Transverse colon (tissue), 4 donors: Measurements from ENCODE around the gene LAMA5. TPM values are rescaled to one million over a fixed set of nuclear protein-coding genes. Genes with fewer than 3 reads are reported as not detected.

ENCODE experiments used
- DNase-seq: peaks from one replicate; pipeline ENCODE4 v3.0.0-alpha.2; 2019
- H3K27ac ChIP-seq, 4 donors: fragments of 200-600 bp; sonication (generic); 2 replicates each; pipeline ENCODE4 v1.5.1; 2016 to 2018; ENCODE audit warnings: inconsistent platforms in 4 of 4
- H3K27me3 ChIP-seq: fragments of 200-600 bp; sonication (generic); 2 replicates; pipeline ENCODE4 v1.5.1; 2017; ENCODE audit warnings: inconsistent platforms
- H3K36me3 ChIP-seq, 4 donors: fragments of 200-600 bp; sonication (generic); 2 replicates each; pipeline ENCODE4 v1.5.1; 2017 to 2019; ENCODE audit warnings: inconsistent platforms in 4 of 4
- H3K4me1 ChIP-seq, 4 donors: fragments of 200-600 bp; sonication (generic); 2 replicates each; pipeline ENCODE4 v1.5.1; 2017 to 2020; ENCODE audit warnings: inconsistent platforms in 4 of 4
- H3K4me3 ChIP-seq, 4 donors: fragments of 200-600 bp; sonication (generic); 1 replicate in 1 of 4; 2 replicates in 3 of 4; pipeline versions ENCODE4 v1.5.1 to v1.6.1; 2017 to 2019; ENCODE audit warnings: inconsistent platforms in 4 of 4
- H3K9me3 ChIP-seq, 2 donors: fragments of 200-600 bp; sonication (generic); 2 replicates each; pipeline ENCODE4 v1.5.1; 2017 to 2019; ENCODE audit warnings: inconsistent platforms in 2 of 2
- CTCF ChIP-seq, 5 experiments: fragments of 200-600 bp in 3 of 5; fragments of 450-650 bp in 2 of 5; sonication (generic) in 3 of 5; IDR thresholded peaks; 1 replicate in 2 of 5; 2 replicates in 3 of 5; pipeline ENCODE4 v1.5.1; 2016 to 2017; ENCODE audit warnings: antibody characterized with exemption in 5 of 5, inconsistent platforms in 3 of 5, mild to moderate bottlenecking in 2 of 5, moderate library complexity in 1 of 5
- EP300 ChIP-seq: sonication (generic); formaldehyde crosslinking; IDR thresholded peaks from one replicate; pipeline ENCODE4 v1.6.1; 2017; ENCODE audit warnings: antibody characterized with exemption, low read depth
- POLR2A ChIP-seq: fragments of 450-650 bp; IDR thresholded peaks from one replicate; pipeline ENCODE4 v1.6.1; 2016; ENCODE audit warnings: antibody characterized with exemption, mild to moderate bottlenecking, moderate library complexity
- POLR2AphosphoS5 ChIP-seq, 3 donors: sonication (generic); formaldehyde crosslinking; IDR thresholded peaks; one replicate each; pipeline ENCODE4 v1.6.1; 2016; ENCODE audit warnings: antibody characterized with exemption in 3 of 3
- WGBS, 2 donors: methylation state at CpG; one replicate each; pipeline ENCODE4 v1.1.5; 2018; ENCODE audit warnings: low coverage in 1 of 2; 5-methylcytosine and 5-hydroxymethylcytosine counted together
- in situ Hi-C, 4 donors: fragments of 200-750 bp; cut with MboI; loops; one replicate each; pipeline versions ENCODE4 v1.15.0 to v1.15.1; 2017; ENCODE audit warnings: low sequenced_read_pairs in 3 of 4, low pct_ligation_motif_present in 1 of 4, low pct_unique_long_range_greater_than_20kb in 1 of 4
- intact Hi-C: fragments of 100-400 bp; cut with DNase I; formaldehyde crosslinking; loops from one replicate; pipeline ENCODE4 v1.15.1; 2023; ENCODE audit warnings: low total_unique reads
- total RNA-seq, 4 donors: library from RNA; depleted of rRNA; stranded (reverse); fragments of >200 nt; gene quantifications; one replicate each; pipeline ENCODE4 v1.1.0, GENCODE V29; 2016

LAMA5 gene
- total RNA-seq, 4 donors from 2014 or later: 33.2 to 269 (median 91.3) TPM

DNA sequence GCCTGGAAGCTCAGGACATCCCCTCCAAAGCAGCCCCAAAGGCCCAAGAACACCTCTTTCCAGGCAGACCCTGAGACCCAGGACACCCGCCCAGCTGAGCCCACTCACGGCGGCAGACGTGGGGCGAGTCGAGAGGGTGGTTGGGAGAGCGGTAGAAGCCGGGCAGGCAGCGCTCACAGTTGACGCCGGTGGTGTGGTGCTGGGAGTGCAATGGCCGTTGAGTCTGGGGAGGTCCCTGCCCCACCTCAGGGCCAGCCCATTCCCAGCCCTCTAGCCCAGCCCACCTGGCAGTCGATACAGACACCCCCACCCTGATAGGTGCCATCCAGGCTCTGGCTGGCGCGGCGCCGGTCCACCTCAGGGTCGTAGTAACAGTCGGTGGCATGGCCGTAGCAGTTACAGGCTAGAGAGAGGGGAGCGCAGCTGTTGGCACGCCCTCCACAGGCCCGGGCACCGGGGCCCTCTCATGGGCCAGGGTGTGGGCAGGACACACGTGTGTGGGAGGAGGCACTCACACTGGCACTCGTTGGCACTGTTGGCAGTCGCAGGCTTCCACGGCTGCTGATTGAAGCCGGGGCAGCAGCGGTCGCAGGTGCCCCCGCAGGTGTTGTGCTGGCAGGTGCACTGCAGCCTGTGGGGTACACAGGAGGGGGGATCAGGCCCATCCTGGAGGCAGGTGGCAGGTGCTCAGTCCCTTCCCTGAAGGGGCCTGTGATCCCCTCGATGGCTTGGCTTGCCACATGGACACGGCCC lies 20.5 kb downstream of the LAMA5 start:
- Histone ChIP-seq H3K4me1 (peaks cover 0 to 6% (median 2%) of the 10 kb centered on the region in 4 donors), H3K36me3 (no peaks in the 10 kb centered on the region), H3K27me3 (no peaks in the 10 kb centered on the region), H3K9me3 (no peaks in the 10 kb centered on the region), H3K4me3 (no peak overlapping the region), H3K27ac (no peak overlapping the region)
- intact Hi-C loops: no loop called here
- in situ Hi-C loops: no loop called here
- 89% methylated on average over 34 of the region's 34 CpGs; no CpG with 5 or more reads in 1 of the 2 donors for WGBS, 2 donors
- no peak for DNase-seq
- TF ChIP-seq EP300: no peak

GRCh38 chr20:62345681-62346370 lies 21.3 kb downstream of the LAMA5 start:
- Histone ChIP-seq H3K4me1 (peaks cover 0 to 6% (median 2%) of the 10 kb centered on the region in 4 donors), H3K27ac (no peak overlapping the region), H3K9me3 (no peaks in the 10 kb centered on the region), H3K36me3 (no peaks in the 10 kb centered on the region), H3K27me3 (no peaks in the 10 kb centered on the region), H3K4me3 (no peak overlapping the region)
- intact Hi-C loops: no loop called here
- 40 to 90% methylated on average over 1 to 23 of the region's 25 CpGs for WGBS, 2 donors
- in situ Hi-C loops: no loop called here
- no peak for DNase-seq
- TF ChIP-seq EP300: no peak
- TF ChIP-seq CTCF (IDR thresholded peaks at IDR 0.05): no peak
- no peak for TF ChIP-seq POLR2AphosphoS5 (IDR thresholded peaks at IDR 0.05)
- no peak for TF ChIP-seq POLR2A

DNA sequence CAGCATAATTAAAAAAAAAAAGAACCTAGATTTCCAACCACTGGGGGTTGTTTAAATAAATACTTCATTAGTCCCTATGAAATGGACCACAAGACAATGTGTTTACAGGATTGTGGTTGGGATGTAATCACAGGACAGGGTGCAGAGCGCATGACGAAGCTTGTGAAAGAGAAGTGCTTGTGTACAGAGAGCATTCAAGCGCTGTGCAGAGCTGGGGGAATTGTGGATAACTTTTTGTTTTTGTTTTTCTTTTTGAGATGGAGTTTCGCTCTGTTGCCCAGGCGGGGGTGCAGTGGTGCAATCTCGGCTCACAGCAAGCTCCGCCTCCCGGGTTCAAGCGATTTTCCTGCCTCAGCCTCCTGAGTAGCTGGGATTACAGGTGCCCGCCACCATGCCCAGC lies 22.3 kb downstream of the LAMA5 start:
- H3K27me3 ChIP-seq: no peaks in the 10 kb centered on the region
- intact Hi-C loops: loop anchor here (5.0 kb wide), 1 partner anchor 33 kb away; no protein-coding TSS in a partner anchor
- DNase-seq: no peak
- WGBS, 2 donors: 71 to 100% methylated on average over 4 to 10 of the region's 10 CpGs
- in situ Hi-C loops: no loop called here
- H3K27ac ChIP-seq: peak overlapping the region in 3 of 4 donors; percentile 28 to 45 (median 41)
- TF ChIP-seq CTCF (IDR thresholded peaks at IDR 0.05) (no peak), POLR2AphosphoS5 (IDR thresholded peaks at IDR 0.05) (peak in 1 of 3 donors; percentile 35)
- no peaks in the 10 kb centered on the region for H3K36me3 ChIP-seq
- no peaks in the 10 kb centered on the region for H3K9me3 ChIP-seq
- peaks cover 0 to under 1% (median 0%) of the 10 kb centered on the region in 4 donors for H3K4me1 ChIP-seq
- no peak overlapping the region for H3K4me3 ChIP-seq

DNA sequence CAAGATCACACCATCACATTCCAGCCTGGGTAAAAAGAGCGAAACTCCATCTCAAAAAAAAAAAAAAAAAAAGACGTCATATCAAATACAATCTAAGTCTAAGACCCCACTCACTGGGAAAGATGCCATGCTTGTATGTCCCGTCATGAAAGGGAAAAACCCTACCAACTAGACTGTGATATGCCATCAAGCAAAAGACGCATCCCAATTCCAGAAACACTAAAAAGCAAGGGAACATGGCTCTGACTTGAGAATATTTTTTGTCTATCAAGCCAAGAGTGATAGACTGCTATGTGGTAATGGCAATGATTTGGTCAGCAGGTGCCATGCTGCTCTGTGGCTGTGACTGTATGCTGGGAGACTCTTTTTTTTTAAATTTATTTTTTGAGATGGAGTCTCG lies 23.0 kb downstream of the LAMA5 start:
- Histone ChIP-seq H3K36me3 (no peaks in the 10 kb centered on the region), H3K4me3 (no peak overlapping the region), H3K27ac (peak overlapping the region; percentile 9 to 45 (median 34)), H3K4me1 (no peaks in the 10 kb centered on the region), H3K27me3 (no peaks in the 10 kb centered on the region), H3K9me3 (no peaks in the 10 kb centered on the region)
- no peak for DNase-seq
- WGBS, 2 donors: 80 to 87% methylated on average over 4 to 5 of the region's 5 CpGs
- intact Hi-C loops (loop anchor here (5.0 kb wide), 1 partner anchor 33 kb away; no protein-coding TSS in a partner anchor), in situ Hi-C loops (no loop called here)
- TF ChIP-seq POLR2A: no peak
- no peak for TF ChIP-seq POLR2AphosphoS5 (IDR thresholded peaks at IDR 0.05)
- no peak for TF ChIP-seq CTCF (IDR thresholded peaks at IDR 0.05)
- no peak for TF ChIP-seq EP300
